GM10847 (cell line): ENCODE results near the gene PACRG.

ENCODE experiments used
- POLR2A ChIP-seq: IDR thresholded peaks from 2 replicates; pipeline ENCODE4 v1.6.1; 2011; ENCODE audit not compliant: insufficient read length; ENCODE audit errors: extremely low read depth

Gene PACRG

GRCh38 chr6:163231356-163232014, 503.7 kb downstream of the PACRG start:
- no peak for TF ChIP-seq POLR2A

GRCh38 chr6:163232015-163232523, 504.3 kb downstream of the PACRG start:
- no peak for TF ChIP-seq POLR2A

GRCh38 chr6:163232649-163233048, 504.9 kb downstream of the PACRG start:
- no peak for TF ChIP-seq POLR2A

- no peak for TF ChIP-seq POLR2A
Observed at GRCh38 chr6:163237110-163237509, 509.3 kb downstream of the PACRG start.

GRCh38 chr6:163239572-163240340, 512.0 kb downstream of the PACRG start:
- no peak for TF ChIP-seq POLR2A

- TF ChIP-seq POLR2A = no peak
Observed at GRCh38 chr6:163240556-163240955, 512.8 kb downstream of the PACRG start.

- no peak for TF ChIP-seq POLR2A
Observed at GRCh38 chr6:163241683-163242082, 513.9 kb downstream of the PACRG start.

GRCh38 chr6:163243083-163243482, 515.3 kb downstream of the PACRG start:
- no peak for TF ChIP-seq POLR2A

GRCh38 chr6:163243692-163244589, 516.2 kb downstream of the PACRG start:
- no peak for TF ChIP-seq POLR2A

- no peak for TF ChIP-seq POLR2A
Observed at GRCh38 chr6:163248051-163248450, 520.3 kb downstream of the PACRG start.

- TF ChIP-seq POLR2A = no peak
Observed at GRCh38 chr6:163249651-163250101, 521.9 kb downstream of the PACRG start.

- TF ChIP-seq POLR2A = no peak
Observed at GRCh38 chr6:163250116-163250515, 522.3 kb downstream of the PACRG start.

GRCh38 chr6:163252061-163252591, 524.4 kb downstream of the PACRG start:
- no peak for TF ChIP-seq POLR2A

GRCh38 chr6:163253556-163254213, 525.9 kb downstream of the PACRG start:
- no peak for TF ChIP-seq POLR2A
